ENCODE data around the gene ADAP1. TPM values are rescaled to one million over a fixed set of nuclear protein-coding genes. Genes with fewer than 3 reads are reported as not detected.

Gene ADAP1
- total RNA-seq, 3 donors from 2014 or later: 7.5 to 15.5 (median 14.0) TPM

DNA sequence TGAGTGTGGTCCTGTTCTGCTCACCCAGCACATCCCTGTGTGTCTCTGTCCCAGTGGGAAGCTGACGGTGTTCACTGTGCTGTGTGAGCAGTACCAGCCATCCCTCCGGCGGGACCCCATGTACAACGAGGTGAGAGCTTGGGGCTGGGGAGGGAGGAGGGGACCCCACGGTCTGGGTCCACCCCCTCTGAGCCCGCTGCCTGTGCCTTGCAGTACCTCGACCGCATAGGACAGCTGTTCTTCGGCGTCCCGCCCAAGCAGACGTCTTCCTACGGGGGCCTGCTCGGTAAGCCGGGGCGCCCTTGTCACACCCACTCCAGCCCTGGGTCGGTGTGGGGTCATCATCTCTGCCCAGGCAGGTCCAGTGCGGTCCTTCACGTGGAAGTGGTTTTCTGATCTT lies 60.8 kb downstream of the ADAP1 start:
- no peaks in the 10 kb centered on the region for H3K27me3 ChIP-seq
- peaks cover 11% of the 10 kb centered on the region for H3K36me3 ChIP-seq
- H3K4me1 ChIP-seq: no peaks in the 10 kb centered on the region
- no peak for TF ChIP-seq POLR2AphosphoS5 (IDR thresholded peaks at IDR 0.05)
- no peak for TF ChIP-seq CTCF (IDR thresholded peaks at IDR 0.05)
- intact Hi-C loops (cut with DNase I; ENCODE audit: low total_unique reads): no loop called here
- no peak overlapping the region for H3K27ac ChIP-seq
- DNase-seq (ENCODE audit: low spot score in 2 of 2): no peak
- H3K9me3 ChIP-seq: no peaks in the 10 kb centered on the region
- H3K4me3 ChIP-seq: no peak overlapping the region

DNA sequence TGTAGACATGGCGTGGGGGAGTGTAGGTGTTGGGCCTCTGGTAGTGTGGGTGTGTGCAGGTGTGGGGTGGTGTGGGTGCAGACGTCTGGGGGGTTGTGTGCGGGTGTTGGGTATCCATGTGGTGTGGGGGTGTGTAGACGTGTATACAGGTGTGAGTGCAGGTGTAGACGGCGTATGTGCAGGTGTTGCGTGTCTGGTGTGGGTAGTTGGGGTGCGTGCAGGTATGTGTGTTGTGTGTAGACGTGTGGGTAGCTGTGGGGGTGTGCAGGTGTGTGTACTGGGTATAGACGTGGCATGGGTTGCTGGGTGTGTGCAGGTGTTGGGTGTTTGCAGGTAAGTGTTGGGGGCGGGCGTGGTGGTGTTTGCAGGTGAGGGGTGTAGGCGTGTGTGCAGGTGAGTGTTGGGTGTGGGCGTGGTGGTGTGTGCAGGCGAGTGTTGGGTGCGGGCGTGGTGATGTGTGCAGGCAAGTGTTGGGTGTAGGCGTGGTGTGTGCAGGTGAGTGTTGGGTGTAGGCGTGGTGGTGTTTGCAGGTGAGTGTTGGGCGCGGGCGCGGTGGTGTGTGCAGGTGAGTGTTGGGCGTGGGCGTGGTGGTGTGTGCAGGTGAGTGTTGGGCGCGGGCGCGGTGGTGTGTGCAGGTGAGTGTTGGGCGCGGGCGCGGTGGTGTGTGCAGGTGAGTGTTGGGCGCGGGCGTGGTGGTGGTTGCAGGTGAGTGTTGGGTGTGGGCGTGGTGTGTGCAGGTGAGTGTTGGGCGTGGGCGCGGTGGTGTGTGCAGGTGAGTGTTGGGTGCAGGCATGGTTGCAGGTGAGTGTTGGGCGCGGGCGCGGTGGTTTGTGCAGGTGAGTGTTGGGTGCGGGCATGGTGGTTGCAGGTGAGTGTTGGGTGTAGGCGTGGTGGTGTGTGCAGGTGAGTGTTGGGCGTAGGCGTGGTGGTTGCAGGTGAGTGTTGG lies 61.6 kb downstream of the ADAP1 start:
- H3K27ac ChIP-seq: no peak overlapping the region
- intact Hi-C loops (cut with DNase I; ENCODE audit: low total_unique reads): no loop called here
- no peaks in the 10 kb centered on the region for H3K4me1 ChIP-seq
- TF ChIP-seq POLR2AphosphoS5 (IDR thresholded peaks at IDR 0.05) (no peak), POLR2A (IDR thresholded peaks at IDR 0.05) (no peak), CTCF (IDR thresholded peaks at IDR 0.05) (no peak)
- H3K4me3 ChIP-seq: no peak overlapping the region
- H3K9me3 ChIP-seq: no peaks in the 10 kb centered on the region
- H3K27me3 ChIP-seq: no peaks in the 10 kb centered on the region
- peaks cover 11% of the 10 kb centered on the region for H3K36me3 ChIP-seq
- no peak for DNase-seq (ENCODE audit: low spot score in 2 of 2)

- Histone ChIP-seq H3K36me3 (peaks cover 11% of the 10 kb centered on the region), H3K4me1 (no peaks in the 10 kb centered on the region), H3K4me3 (no peak overlapping the region), H3K9me3 (no peaks in the 10 kb centered on the region), H3K27ac (no peak overlapping the region), H3K27me3 (no peaks in the 10 kb centered on the region)
- intact Hi-C loops (cut with DNase I; ENCODE audit: low total_unique reads): no loop called here
- TF ChIP-seq POLR2AphosphoS5 (IDR thresholded peaks at IDR 0.05) (no peak), POLR2A (IDR thresholded peaks at IDR 0.05) (no peak), CTCF (IDR thresholded peaks at IDR 0.05) (no peak)
- no peak for DNase-seq (ENCODE audit: low spot score in 2 of 2)
These were observed 62.7 kb downstream of the ADAP1 start for GRCh38 chr7:891805-892204.

DNA sequence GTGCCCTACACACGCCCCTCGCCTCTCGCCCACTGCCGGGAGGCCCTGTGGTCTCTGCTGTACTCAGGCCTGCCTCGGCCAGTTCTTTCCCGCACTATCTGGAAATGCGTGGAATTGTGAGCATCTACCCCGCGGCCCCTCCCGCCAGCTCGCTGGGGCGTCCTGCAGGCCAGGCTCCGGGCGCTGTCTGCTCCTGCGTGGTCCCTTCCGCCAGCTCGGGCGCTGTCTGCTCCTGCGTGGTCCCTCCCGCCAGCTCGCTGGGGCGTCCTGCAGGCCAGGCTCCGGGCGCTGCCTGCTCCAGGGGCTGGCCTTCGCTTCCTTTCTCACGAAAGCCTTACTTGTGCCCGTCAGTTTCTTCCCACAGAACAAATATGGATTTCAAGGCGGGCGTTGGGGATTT lies 63.2 kb downstream of the ADAP1 start:
- no peak for DNase-seq (ENCODE audit: low spot score in 2 of 2)
- H3K36me3 ChIP-seq: peaks cover 11% of the 10 kb centered on the region

More for the DNA sequence above, 63.2 kb downstream of the ADAP1 start:
- Histone ChIP-seq H3K4me3 (no peak overlapping the region), H3K27ac (no peak overlapping the region), H3K9me3 (no peaks in the 10 kb centered on the region), H3K27me3 (no peaks in the 10 kb centered on the region), H3K4me1 (no peaks in the 10 kb centered on the region)
- intact Hi-C loops (cut with DNase I; ENCODE audit: low total_unique reads): no loop called here
- TF ChIP-seq POLR2AphosphoS5 (IDR thresholded peaks at IDR 0.05) (no peak), POLR2A (IDR thresholded peaks at IDR 0.05) (no peak), CTCF (IDR thresholded peaks at IDR 0.05) (no peak)
